Measurements from ENCODE around the gene ZFP36L1. TPM values are rescaled to one million over a fixed set of nuclear protein-coding genes. Genes with fewer than 3 reads are reported as not detected.
A peak's percentile ranks its signal among the peaks of the same experiment; 100 is the strongest.

Gene ZFP36L1
- total and polyA plus RNA-seq, 9 of the 15 experiments (the other 6 are each of a cell fraction or from before 2014, with no cell fraction given), result 1.3 to 26.6 (median 3.7) TPM

DNA sequence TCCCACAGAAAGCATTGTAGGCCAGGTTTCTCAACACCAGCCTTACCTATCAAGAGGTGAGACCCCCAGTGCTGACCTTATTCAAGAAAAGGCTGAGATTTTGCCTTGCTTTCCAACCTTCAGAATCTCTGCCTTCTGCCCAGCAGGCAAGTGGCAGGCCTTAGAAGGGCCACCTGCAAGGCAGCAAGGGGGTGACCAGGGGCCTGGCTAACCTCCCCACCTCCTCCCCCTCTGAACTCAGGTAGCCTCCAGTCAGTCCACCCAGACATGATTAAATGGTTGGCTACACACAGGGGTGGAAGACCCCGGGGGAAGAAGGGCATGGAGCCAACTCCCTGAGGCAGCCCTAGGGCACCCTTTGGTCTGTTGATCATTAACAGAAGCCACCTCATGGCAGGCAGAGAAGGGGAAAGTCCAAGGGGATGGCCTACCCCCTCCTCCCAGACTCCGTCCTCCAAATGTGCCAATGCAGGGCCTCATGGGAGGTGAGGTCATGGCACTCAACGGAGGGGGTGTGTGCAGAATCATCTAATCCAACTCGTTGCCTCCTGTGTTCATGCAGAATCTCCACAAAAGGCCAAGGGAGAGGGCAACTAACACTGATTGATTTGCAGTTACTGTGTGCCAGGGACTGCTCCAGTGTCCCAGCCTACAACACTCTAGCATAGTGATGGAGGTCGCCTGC is 8.5 kb downstream of the ZFP36L1 start (continued):
- TF ChIP-seq, protein P1, sequence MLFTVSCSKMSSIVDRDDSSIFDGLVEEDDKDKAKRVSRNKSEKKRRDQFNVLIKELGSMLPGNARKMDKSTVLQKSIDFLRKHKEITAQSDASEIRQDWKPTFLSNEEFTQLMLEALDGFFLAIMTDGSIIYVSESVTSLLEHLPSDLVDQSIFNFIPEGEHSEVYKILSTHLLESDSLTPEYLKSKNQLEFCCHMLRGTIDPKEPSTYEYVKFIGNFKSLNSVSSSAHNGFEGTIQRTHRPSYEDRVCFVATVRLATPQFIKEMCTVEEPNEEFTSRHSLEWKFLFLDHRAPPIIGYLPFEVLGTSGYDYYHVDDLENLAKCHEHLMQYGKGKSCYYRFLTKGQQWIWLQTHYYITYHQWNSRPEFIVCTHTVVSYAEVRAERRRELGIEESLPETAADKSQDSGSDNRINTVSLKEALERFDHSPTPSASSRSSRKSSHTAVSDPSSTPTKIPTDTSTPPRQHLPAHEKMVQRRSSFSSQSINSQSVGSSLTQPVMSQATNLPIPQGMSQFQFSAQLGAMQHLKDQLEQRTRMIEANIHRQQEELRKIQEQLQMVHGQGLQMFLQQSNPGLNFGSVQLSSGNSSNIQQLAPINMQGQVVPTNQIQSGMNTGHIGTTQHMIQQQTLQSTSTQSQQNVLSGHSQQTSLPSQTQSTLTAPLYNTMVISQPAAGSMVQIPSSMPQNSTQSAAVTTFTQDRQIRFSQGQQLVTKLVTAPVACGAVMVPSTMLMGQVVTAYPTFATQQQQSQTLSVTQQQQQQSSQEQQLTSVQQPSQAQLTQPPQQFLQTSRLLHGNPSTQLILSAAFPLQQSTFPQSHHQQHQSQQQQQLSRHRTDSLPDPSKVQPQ (CRISPR knock-in tag; IDR thresholded peaks at IDR 0.05; ENCODE audit: borderline replicate concordance), result no peak
- no peak for TF ChIP-seq SIRT6 (IDR thresholded peaks at IDR 0.05; ENCODE audit: low read depth, low read length)

DNA sequence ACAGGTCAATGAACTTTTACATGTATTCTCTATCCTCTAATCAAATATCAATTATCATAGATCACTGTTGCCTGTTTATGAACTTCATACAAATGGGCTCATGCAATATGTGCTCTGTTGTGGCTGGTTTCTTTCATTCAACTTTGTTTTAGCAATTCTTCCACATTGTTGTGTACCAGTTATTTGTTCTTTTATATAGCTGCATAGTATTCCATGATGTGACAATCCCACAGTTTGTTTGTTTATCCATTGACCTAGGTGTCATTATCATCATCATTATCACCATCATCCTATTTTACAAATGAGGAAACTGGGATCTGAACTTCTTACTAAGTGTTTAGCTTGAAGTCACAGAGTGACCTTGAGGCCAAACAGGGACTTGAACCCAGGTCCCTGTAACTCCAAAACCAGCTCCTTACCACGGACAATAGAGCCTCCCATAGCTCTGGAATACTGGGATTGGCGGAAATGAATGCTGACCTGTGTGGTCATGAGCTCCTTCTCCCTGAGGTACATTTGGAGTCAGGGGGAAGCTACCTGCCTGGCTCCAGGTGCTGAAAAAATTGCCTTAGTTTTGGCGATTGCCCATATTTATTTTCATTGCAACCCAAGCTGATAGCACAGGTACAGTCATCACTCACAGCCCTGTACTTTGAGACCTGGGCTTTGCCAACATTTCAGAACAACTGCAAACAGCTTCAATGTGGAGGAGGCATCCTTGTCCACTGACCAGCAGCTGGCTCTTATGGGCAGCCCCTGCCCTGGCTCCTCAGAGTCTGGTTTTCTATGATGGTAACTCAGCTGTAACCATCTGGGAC is 9.2 kb downstream of the ZFP36L1 start:
- no peak overlapping the region for H3K4me3 ChIP-seq
- H3K4me2 ChIP-seq (ENCODE audit: insufficient read depth, low read length), result no peak overlapping the region
- no peaks in the 10 kb centered on the region for H4K20me1 ChIP-seq (replicated peaks; ENCODE audit: control insufficient read depth, insufficient read depth, low read length)
- H3K9me3 ChIP-seq (replicated peaks; ENCODE audit: control insufficient read depth, insufficient read depth, low read depth, low read length), result no peaks in the 10 kb centered on the region
- no peaks in the 10 kb centered on the region for H3K27me3 ChIP-seq (ENCODE audit: control insufficient read depth in 2 of 2, insufficient read depth in 2 of 2, low read length in 2 of 2)
- CTCF ChIA-PET (ENCODE audit: low intra/inter-chr PET ratio), result no interaction called here
- H3K9ac ChIP-seq (ENCODE audit: insufficient read depth in 1 of 2, low read depth in 2 of 2, low read length in 2 of 2), result no peak overlapping the region
- H3K36me3 ChIP-seq (ENCODE audit: control insufficient read depth, insufficient read depth, low read length), result peaks cover 14% of the 10 kb centered on the region
- FAIRE-seq (no peak), ATAC-seq (no peak), DNase-seq (ENCODE audit: extremely low read depth in 1 of 4, low spot score in 3 of 4) (no peak)
- POLR2A ChIA-PET, result interaction anchor here (0.7 kb wide), 1 partner anchor 9 kb away, joined by 3 read pairs; no protein-coding TSS in a partner anchor
- in situ Hi-C loops (cut with MboI), result loop anchor here (5.0 kb wide), 1 partner anchor 71 kb away; no protein-coding TSS in a partner anchor
- BruUV-seq (replicated peaks), result no TSS peak
- no peaks in the 10 kb centered on the region for H3K9me1 ChIP-seq (ENCODE audit: control insufficient read depth, insufficient read depth, low read length)
- H3K4me1 ChIP-seq (replicated peaks in 1 of 2; ENCODE audit: control insufficient read depth in 2 of 2, insufficient read depth in 2 of 2, low read length in 2 of 2), result peaks cover 19 to 62% of the 10 kb centered on the region in 2 experiments
- WGBS (ENCODE audit: insufficient coverage, low coverage, missing lambda C conversion rate), result 67% methylated on average over 3 of the region's 3 CpGs
- H3K27ac ChIP-seq (ENCODE audit: extremely low read depth, low read depth, low read length), result no peak overlapping the region
- H3K79me2 ChIP-seq (ENCODE audit: control insufficient read depth, insufficient read depth, low read length), result peaks cover 5% of the 10 kb centered on the region; the same call in 1 of the 3 replicates
- no peak overlapping the region for H2AFZ ChIP-seq (ENCODE audit: low read depth, low read length)
- intact Hi-C loops (cut with micrococcal nuclease), result no loop called here
- TF ChIP-seq KLF6 (CRISPR knock-in tag; IDR thresholded peaks at IDR 0.05; ENCODE audit: borderline replicate concordance) (no peak), NFRKB (IDR thresholded peaks at IDR 0.05; ENCODE audit: low read depth) (no peak), RBM25 (IDR thresholded peaks at IDR 0.05; ENCODE audit: low read depth, low read length, severe bottlenecking) (peak; percentile 61), SREBF2 (CRISPR knock-in tag; IDR thresholded peaks at IDR 0.05) (no peak), BCOR (IDR thresholded peaks at IDR 0.05) (peak; percentile 20; the same call in 1 of the 2 replicates), ZC3H8 (IDR thresholded peaks at IDR 0.05) (no peak), ZNF146 (CRISPR knock-in tag; IDR thresholded peaks at IDR 0.05; ENCODE audit: unreplicated experiment) (peak; percentile 64), PCBP2 (IDR thresholded peaks at IDR 0.05; ENCODE audit: low read depth, low read length, poor library complexity, severe bottlenecking) (no peak)
- TF ChIP-seq, protein P2, sequence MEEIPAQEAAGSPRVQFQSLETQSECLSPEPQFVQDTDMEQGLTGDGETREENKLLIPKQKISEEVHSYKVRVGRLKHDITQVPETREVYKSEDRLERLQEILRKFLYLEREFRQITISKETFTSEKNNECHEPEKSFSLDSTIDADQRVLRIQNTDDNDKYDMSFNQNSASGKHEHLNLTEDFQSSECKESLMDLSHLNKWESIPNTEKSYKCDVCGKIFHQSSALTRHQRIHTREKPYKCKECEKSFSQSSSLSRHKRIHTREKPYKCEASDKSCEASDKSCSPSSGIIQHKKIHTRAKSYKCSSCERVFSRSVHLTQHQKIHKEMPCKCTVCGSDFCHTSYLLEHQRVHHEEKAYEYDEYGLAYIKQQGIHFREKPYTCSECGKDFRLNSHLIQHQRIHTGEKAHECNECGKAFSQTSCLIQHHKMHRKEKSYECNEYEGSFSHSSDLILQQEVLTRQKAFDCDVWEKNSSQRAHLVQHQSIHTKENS (CRISPR knock-in tag; IDR thresholded peaks at IDR 0.05), result no peak
- TF ChIP-seq, protein P3, sequence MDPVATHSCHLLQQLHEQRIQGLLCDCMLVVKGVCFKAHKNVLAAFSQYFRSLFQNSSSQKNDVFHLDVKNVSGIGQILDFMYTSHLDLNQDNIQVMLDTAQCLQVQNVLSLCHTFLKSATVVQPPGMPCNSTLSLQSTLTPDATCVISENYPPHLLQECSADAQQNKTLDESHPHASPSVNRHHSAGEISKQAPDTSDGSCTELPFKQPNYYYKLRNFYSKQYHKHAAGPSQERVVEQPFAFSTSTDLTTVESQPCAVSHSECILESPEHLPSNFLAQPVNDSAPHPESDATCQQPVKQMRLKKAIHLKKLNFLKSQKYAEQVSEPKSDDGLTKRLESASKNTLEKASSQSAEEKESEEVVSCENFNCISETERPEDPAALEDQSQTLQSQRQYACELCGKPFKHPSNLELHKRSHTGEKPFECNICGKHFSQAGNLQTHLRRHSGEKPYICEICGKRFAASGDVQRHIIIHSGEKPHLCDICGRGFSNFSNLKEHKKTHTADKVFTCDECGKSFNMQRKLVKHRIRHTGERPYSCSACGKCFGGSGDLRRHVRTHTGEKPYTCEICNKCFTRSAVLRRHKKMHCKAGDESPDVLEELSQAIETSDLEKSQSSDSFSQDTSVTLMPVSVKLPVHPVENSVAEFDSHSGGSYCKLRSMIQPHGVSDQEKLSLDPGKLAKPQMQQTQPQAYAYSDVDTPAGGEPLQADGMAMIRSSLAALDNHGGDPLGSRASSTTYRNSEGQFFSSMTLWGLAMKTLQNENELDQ (CRISPR knock-in tag; IDR thresholded peaks at IDR 0.05; ENCODE audit: borderline replicate concordance), result no peak
